CD4-positive, alpha-beta memory T cell (primary cell): ENCODE measurements around the gene C1orf232. TPM values are rescaled to one million over a fixed set of nuclear protein-coding genes. Genes with fewer than 3 reads are reported as not detected.
A peak's percentile ranks its signal among the peaks of the same experiment; 100 is the strongest.

Experiments used
- CTCF ChIA-PET: fragments of 350-600 bp; sonication (Branson Sonifier 250); formaldehyde crosslinking; loops from one replicate; lab custom pipeline; 2021; ENCODE audit warnings: inconsistent platforms; ENCODE audit not compliant: partially characterized antibody; lab: Charles Lee
- POLR2A ChIA-PET: fragments of 350-600 bp; sonication (Branson Sonifier 250); formaldehyde crosslinking; loops from one replicate; lab custom pipeline; 2021; ENCODE audit not compliant: partially characterized antibody; lab: Charles Lee
- DNase-seq, 5 donors: peaks; one replicate each; pipeline versions ENCODE4 v3.0.0 to v3.0.0-alpha.2; 2020 to 2022; ENCODE audit warnings: mixed read lengths in 1 of 5
- H3K27ac ChIP-seq: one replicate; pipeline ENCODE4 v1.7.0; 2013; ENCODE audit warnings: low read depth, low read length
- H3K27me3 ChIP-seq: 2 replicates; pipeline ENCODE4 v1.7.0; 2013; ENCODE audit warnings: mild to moderate bottlenecking, low read length, moderate library complexity; ENCODE audit not compliant: insufficient read depth
- H3K36me3 ChIP-seq: 2 replicates; pipeline ENCODE4 v1.7.0; 2013; ENCODE audit warnings: mild to moderate bottlenecking, low read length, moderate library complexity; ENCODE audit not compliant: insufficient read depth
- H3K4me1 ChIP-seq: 2 replicates; pipeline ENCODE4 v1.7.0; 2013; ENCODE audit warnings: mild to moderate bottlenecking, low read length, moderate library complexity; ENCODE audit not compliant: insufficient read depth
- H3K4me3 ChIP-seq, 2 donors: one replicate each; pipeline ENCODE4 v1.7.0; 2013; ENCODE audit warnings: low read length in 2 of 2, mild to moderate bottlenecking in 1 of 2
- H3K9me3 ChIP-seq, 2 donors: one replicate each; pipeline ENCODE4 v1.7.0; 2013; ENCODE audit warnings: low read length in 2 of 2, control low read depth in 1 of 2; ENCODE audit not compliant: control insufficient read depth in 1 of 2
- H3K27ac Mint-ChIP-seq, 7 donors: one replicate each; pipeline ENCODE4 v1.8.0; 2020 to 2021; ENCODE audit warnings: mixed read lengths in 7 of 7, mild to moderate bottlenecking in 6 of 7, inconsistent platforms in 3 of 7, moderate library complexity in 3 of 7
- H3K27me3 Mint-ChIP-seq, 2 donors: one replicate each; pipeline ENCODE4 v1.8.0; 2020 to 2021; ENCODE audit warnings: mixed read lengths in 2 of 2
- H3K36me3 Mint-ChIP-seq, 2 donors: one replicate each; pipeline ENCODE4 v1.8.0; 2020 to 2021; ENCODE audit warnings: mixed read lengths in 2 of 2, inconsistent platforms in 1 of 2, mild to moderate bottlenecking in 1 of 2
- H3K4me1 Mint-ChIP-seq, 4 donors: one replicate each; pipeline ENCODE4 v1.8.0; 2020 to 2021; ENCODE audit warnings: mixed read lengths in 4 of 4, mild to moderate bottlenecking in 1 of 4
- H3K4me3 Mint-ChIP-seq, 8 donors: one replicate each; pipeline ENCODE4 v1.8.0; 2020 to 2021; ENCODE audit warnings: mixed read lengths in 8 of 8, mild to moderate bottlenecking in 7 of 8, moderate library complexity in 6 of 8, inconsistent platforms in 3 of 8
- H3K9me3 Mint-ChIP-seq, 8 donors: one replicate each; pipeline ENCODE4 v1.8.0; 2020 to 2021; ENCODE audit warnings: mixed read lengths in 8 of 8, mild to moderate bottlenecking in 5 of 8, inconsistent platforms in 3 of 8, moderate library complexity in 1 of 8
- intact Hi-C: fragments of 100-400 bp; cut with micrococcal nuclease; formaldehyde crosslinking; loops from one replicate; pipeline ENCODE4 v1.15.1; 2023
- polyA plus RNA-seq, 2 donors: library from polyadenylated mRNA; unstranded; fragments of 300-500 nt; fragmentation: Illumina TruSeq; gene quantifications; one replicate each; pipeline ENCODE4 v1.2.3, GENCODE V29; 2021
- total RNA-seq, 2 experiments: library from RNA; stranded (reverse); gene quantifications; one replicate each; pipeline ENCODE4 v1.2.3, GENCODE V29; 2021

C1orf232 gene
- total and polyA plus RNA-seq, 4 experiments from 2014 or later: not detected

DNA sequence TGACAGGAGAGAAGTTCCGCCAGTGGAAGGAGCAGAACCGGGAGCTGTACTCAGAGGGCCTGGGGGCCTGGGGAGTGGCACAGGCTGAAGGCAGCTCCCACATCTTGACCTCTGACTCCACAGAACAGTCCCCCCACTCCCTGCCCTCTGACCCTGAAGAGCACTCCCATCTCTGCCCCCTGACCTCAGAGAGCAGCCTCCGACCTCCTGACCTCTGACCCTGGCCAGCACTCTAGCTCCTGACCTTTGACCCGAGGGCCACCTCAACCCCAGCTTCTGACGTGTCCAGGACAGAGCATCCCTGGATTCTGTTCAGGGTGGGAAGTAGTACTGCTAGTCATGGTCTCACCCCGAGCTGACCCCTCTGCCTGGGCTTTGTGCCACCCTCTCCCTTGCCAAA is 20.6 kb upstream of the C1orf232 start:
- Mint-ChIP-seq H3K36me3 (no peaks in the 10 kb centered on the region), H3K4me3 (no peak overlapping the region), H3K9me3 (peaks cover 0 to 1% (median 0%) of the 10 kb centered on the region in 8 donors), H3K27ac (peak overlapping the region in 2 of 7 donors; percentile 43 to 88), H3K4me1 (peaks cover 6 to 30% (median 14%) of the 10 kb centered on the region in 4 donors), H3K27me3 (no peaks in the 10 kb centered on the region)
- no peak for DNase-seq
- H3K36me3 ChIP-seq: no peaks in the 10 kb centered on the region
- H3K27me3 ChIP-seq: no peaks in the 10 kb centered on the region
- POLR2A ChIA-PET: interaction anchor here (0.8 kb wide), 1 partner anchor 45 kb away, joined by 3 read pairs; the partner anchor contains the start of gene CEP85
- intact Hi-C loops: no loop called here
- H3K4me1 ChIP-seq: peaks cover 7% of the 10 kb centered on the region
- H3K27ac ChIP-seq: no peak overlapping the region
- H3K4me3 ChIP-seq: no peak overlapping the region
- no peaks in the 10 kb centered on the region for H3K9me3 ChIP-seq
- CTCF ChIA-PET: interaction anchor here (1.0 to 4.6 kb wide), 3 partner anchors 20 to 45 kb away, joined by 4 to 37 read pairs (median 6); partner anchors contain the start of genes CEP85 and ZNF593

DNA sequence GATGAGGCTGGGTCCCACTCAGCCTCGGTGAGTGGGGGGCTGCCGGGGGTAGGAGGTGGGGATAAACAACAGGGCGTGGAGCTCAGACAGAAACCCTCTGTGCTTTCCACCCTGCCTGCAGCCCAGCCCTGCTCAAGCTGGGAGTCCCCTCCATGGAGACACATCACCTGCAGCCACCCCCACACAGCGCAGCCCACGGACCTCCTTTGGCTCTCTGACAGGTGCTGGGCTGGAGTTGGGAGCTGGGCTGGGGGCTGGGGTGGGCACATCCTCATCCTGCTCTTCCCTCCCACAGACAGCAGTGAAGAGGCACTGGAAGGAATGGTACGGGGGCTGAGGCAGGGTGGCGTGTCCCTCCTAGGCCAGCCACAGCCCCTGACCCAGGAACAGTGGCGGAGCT is 19.7 kb upstream of the C1orf232 start:
- H3K27me3 ChIP-seq: no peaks in the 10 kb centered on the region
- Mint-ChIP-seq H3K4me1 (peaks cover 6 to 24% (median 12%) of the 10 kb centered on the region in 4 donors), H3K4me3 (no peak overlapping the region), H3K36me3 (no peaks in the 10 kb centered on the region), H3K27ac (no peak overlapping the region), H3K9me3 (peaks cover 0 to 1% (median 0%) of the 10 kb centered on the region in 8 donors), H3K27me3 (no peaks in the 10 kb centered on the region)
- no peaks in the 10 kb centered on the region for H3K9me3 ChIP-seq
- H3K36me3 ChIP-seq: no peaks in the 10 kb centered on the region
- H3K4me3 ChIP-seq: no peak overlapping the region
- POLR2A ChIA-PET: no interaction called here
- no peak for DNase-seq
- no peak overlapping the region for H3K27ac ChIP-seq
- peaks cover 7% of the 10 kb centered on the region for H3K4me1 ChIP-seq
- CTCF ChIA-PET: interaction anchor here (4.6 kb wide), 1 partner anchor 46 kb away, joined by 37 read pairs; the partner anchor contains the start of gene CEP85
- intact Hi-C loops: no loop called here

DNA sequence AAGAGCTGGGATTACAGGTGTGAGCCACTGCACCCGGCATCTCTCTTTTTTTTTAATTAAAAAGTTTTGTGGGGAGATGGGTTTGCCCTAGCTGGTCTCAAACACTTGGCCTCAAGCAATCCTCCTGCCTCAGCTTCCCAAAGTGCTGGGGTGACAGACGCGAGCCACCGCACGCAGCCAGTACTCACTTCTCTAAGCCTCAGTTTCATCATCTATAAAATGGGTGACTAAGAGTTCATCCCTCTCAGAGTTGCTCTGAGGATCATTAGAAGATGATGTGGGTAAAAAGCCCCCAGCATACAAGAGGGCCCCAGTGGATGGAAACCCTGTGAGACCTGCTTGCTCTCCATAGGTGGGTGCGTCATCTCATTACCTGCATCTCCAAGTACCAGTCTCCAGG is 19.1 kb upstream of the C1orf232 start:
- H3K36me3 Mint-ChIP-seq: no peaks in the 10 kb centered on the region
- ChIA-PET POLR2A (interaction anchor here (1.1 kb wide), 1 partner anchor 10 kb away, joined by 3 read pairs; the partner anchor contains the start of gene CNKSR1), CTCF (interaction anchor here (1.5 to 4.6 kb wide), 3 partner anchors 18 to 229 kb away, joined by 4 to 37 read pairs (median 5); partner anchors contain the start of genes C1orf232, CEP85 and ZNF593)
- Histone ChIP-seq H3K9me3 (no peaks in the 10 kb centered on the region), H3K4me3 (no peak overlapping the region), H3K27ac (no peak overlapping the region), H3K27me3 (no peaks in the 10 kb centered on the region), H3K4me1 (peaks cover 7% of the 10 kb centered on the region), H3K36me3 (no peaks in the 10 kb centered on the region)
- H3K4me1 Mint-ChIP-seq: peaks cover 6 to 18% (median 11%) of the 10 kb centered on the region in 4 donors
- no peak for DNase-seq
- H3K9me3 Mint-ChIP-seq: peaks cover 0 to 1% (median 0%) of the 10 kb centered on the region in 8 donors
- H3K4me3 Mint-ChIP-seq: no peak overlapping the region
- intact Hi-C loops: no loop called here
- no peak overlapping the region for H3K27ac Mint-ChIP-seq
- H3K27me3 Mint-ChIP-seq: no peaks in the 10 kb centered on the region

DNA sequence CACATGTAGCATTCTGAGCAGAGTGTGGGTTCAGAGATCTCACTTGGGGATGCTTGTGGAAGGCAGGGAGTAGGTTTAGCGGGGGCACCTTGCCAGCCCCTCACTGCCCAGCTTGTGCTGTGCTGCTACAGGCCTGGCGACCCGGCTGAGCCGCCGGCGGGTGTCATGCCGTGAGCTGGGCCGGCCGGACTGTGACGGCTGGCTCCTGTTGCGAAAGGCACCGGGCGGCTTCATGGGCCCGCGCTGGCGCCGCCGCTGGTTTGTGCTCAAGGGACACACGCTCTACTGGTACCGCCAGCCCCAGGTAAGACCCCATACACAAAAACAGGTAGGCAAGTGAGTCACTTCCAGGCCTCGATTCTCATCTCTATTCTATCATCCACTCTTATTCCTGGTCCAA is 16.1 kb upstream of the C1orf232 start:
- Histone ChIP-seq H3K27ac (no peak overlapping the region), H3K4me1 (no peaks in the 10 kb centered on the region), H3K4me3 (no peak overlapping the region), H3K9me3 (no peaks in the 10 kb centered on the region), H3K27me3 (no peaks in the 10 kb centered on the region), H3K36me3 (no peaks in the 10 kb centered on the region)
- no peak overlapping the region for H3K27ac Mint-ChIP-seq
- ChIA-PET POLR2A (no interaction called here), CTCF (interaction anchor here (1.6 kb wide), 1 partner anchor 49 kb away, joined by 5 read pairs; the partner anchor contains the start of gene CEP85)
- intact Hi-C loops: no loop called here
- no peaks in the 10 kb centered on the region for H3K9me3 Mint-ChIP-seq
- H3K4me1 Mint-ChIP-seq: no peaks in the 10 kb centered on the region
- H3K27me3 Mint-ChIP-seq: no peaks in the 10 kb centered on the region
- H3K36me3 Mint-ChIP-seq: no peaks in the 10 kb centered on the region
- DNase-seq: no peak
- H3K4me3 Mint-ChIP-seq: no peak overlapping the region

DNA sequence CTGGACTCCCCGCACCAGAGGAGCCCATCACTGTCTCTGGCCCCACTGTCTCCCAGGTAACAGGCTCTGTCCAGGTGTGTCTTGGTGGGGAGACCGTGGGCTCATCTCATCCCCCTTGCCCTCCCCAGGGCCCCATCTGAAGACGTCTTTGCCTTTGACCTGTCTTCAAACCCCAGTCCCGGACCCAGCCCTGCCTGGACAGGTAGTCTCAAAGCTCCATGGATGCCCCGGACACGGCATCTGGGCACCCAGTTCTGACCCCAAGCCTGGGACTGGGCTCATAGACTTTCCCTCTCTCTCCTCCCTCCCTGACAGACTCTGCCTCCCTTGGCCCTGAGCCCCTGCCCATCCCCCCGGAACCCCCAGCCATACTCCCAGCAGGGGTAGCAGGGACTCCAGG is 15.3 kb upstream of the C1orf232 start:
- ChIA-PET POLR2A (no interaction called here), CTCF (interaction anchor here (1.6 kb wide), 1 partner anchor 50 kb away, joined by 5 read pairs; the partner anchor contains the start of gene CEP85)
- Mint-ChIP-seq H3K9me3 (no peaks in the 10 kb centered on the region), H3K4me3 (no peak overlapping the region), H3K4me1 (peaks cover 0 to 1% (median 0%) of the 10 kb centered on the region in 4 donors), H3K36me3 (no peaks in the 10 kb centered on the region), H3K27me3 (no peaks in the 10 kb centered on the region), H3K27ac (no peak overlapping the region)
- Histone ChIP-seq H3K4me3 (no peak overlapping the region), H3K27ac (no peak overlapping the region), H3K4me1 (no peaks in the 10 kb centered on the region), H3K36me3 (no peaks in the 10 kb centered on the region), H3K9me3 (no peaks in the 10 kb centered on the region), H3K27me3 (no peaks in the 10 kb centered on the region)
- intact Hi-C loops: no loop called here
- DNase-seq: no peak

DNA sequence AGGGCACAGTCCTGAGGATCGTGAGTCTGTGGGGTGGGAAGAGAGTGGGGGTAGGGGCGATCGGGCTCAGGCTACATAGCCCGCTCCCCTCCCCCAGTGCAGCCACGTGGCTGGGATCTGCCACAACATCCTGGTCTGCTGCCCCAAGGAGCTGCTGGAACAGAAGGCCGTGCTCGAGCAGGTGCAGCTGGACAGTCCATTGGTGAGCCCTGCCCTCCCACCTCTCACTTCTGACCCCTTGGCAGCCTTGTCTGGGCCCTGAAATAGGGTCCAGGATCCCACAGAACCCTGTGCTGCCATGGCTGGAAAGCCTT is 13.6 kb upstream of the C1orf232 start:
- H3K4me1 Mint-ChIP-seq: peaks cover 0 to 3% (median 0%) of the 10 kb centered on the region in 4 donors
- CTCF ChIA-PET: no interaction called here
- intact Hi-C loops: no loop called here
- H3K9me3 Mint-ChIP-seq: no peaks in the 10 kb centered on the region
- Histone ChIP-seq H3K9me3 (no peaks in the 10 kb centered on the region), H3K27ac (no peak overlapping the region), H3K4me1 (no peaks in the 10 kb centered on the region), H3K27me3 (no peaks in the 10 kb centered on the region), H3K36me3 (no peaks in the 10 kb centered on the region), H3K4me3 (no peak overlapping the region)
- H3K27me3 Mint-ChIP-seq: no peaks in the 10 kb centered on the region
- no peak overlapping the region for H3K4me3 Mint-ChIP-seq
- no peaks in the 10 kb centered on the region for H3K36me3 Mint-ChIP-seq
- POLR2A ChIA-PET: no interaction called here
- no peak for DNase-seq
- H3K27ac Mint-ChIP-seq: no peak overlapping the region

DNA sequence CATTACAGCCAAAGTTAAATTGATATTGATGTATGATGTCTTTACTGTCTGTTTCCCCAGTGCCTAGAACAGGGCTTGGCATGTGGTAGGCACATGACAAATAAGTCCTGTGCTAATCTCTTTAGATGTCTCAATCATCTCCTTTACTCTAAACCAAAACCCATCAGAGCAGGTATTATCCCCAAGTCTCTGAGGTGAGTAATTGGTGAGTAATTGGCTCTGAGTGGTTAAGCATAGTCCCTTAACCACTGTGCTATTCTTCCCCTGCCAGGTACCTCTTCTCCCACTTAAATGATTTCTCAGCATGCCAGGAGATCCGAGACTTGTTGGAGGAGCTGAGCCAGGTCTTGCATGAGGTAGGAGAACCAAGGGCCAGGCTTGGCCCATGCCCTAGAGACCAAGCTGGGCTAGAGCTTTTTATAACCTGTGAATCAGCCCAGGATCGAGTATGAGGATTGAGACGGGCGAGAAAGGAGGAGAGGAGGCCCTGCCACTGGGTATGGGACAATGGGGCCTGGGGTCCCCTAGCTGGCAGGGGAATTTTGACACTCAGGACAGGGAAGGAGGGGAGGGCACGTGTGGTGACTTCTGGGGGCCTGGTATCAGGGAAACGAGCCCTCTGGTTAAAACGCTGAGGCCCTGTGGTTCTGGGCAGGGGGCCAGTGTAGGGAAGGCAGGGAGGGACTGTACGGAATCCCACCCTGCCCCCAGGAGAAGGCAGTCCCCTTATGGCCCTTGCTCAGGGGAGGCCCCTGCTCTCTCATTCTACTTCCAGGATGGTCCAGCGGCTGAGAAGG is 13.0 kb upstream of the C1orf232 start:
- no peaks in the 10 kb centered on the region for H3K36me3 ChIP-seq
- CTCF ChIA-PET: interaction anchor here (1.1 kb wide), 1 partner anchor 12 kb away, joined by 4 read pairs; the partner anchor contains the start of gene ZNF593
- Mint-ChIP-seq H3K4me1 (peaks cover 0 to 4% (median 0%) of the 10 kb centered on the region in 4 donors), H3K4me3 (peak overlapping the region in 1 of 8 donors; percentile 57), H3K27ac (peak overlapping the region in 1 of 7 donors; percentile 5), H3K9me3 (no peaks in the 10 kb centered on the region), H3K36me3 (no peaks in the 10 kb centered on the region), H3K27me3 (no peaks in the 10 kb centered on the region)
- H3K4me1 ChIP-seq: no peaks in the 10 kb centered on the region
- no peak overlapping the region for H3K4me3 ChIP-seq
- H3K27ac ChIP-seq: no peak overlapping the region
- POLR2A ChIA-PET: no interaction called here
- H3K9me3 ChIP-seq: no peaks in the 10 kb centered on the region
- intact Hi-C loops: no loop called here
- DNase-seq: no peak
- H3K27me3 ChIP-seq: no peaks in the 10 kb centered on the region
